Measurements from ENCODE around the gene DDX56.

Gene DDX56

DNA sequence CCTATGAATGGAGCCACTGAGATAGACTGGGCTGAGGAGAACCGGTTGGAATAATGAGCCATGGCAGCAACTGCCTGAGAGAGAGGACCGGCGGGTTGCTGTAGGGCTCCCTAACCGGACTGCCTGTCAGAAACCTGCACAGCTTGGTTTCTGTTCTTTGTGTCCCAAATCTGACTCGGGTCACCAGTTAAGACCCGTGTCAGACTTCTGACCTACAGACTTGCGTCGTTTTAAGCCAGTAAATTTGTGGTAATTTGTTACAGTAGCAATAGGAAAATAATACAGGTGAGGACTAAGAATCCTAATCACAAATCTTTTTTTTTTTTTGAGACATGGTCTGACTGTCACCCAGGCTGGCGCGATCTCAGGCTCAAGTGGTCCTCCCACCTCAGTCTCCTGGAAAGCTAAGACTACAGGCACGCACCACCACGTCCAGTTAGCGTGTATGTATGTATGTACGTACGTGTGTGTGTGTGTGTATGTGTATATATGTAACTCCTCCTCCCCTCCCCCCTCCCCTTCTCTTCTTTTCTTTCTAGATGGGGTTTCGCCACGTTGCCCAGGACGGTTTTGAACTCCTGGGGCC, 672 bp upstream of the DDX56 start:
- H3K4me1 ChIP-seq (ENCODE audit: control insufficient read depth in 1 of 2, insufficient read depth in 2 of 2, low read length in 2 of 2) = peaks cover 24 to 38% of the 10 kb centered on the region in 2 donors
- H3K36me3 ChIP-seq (ENCODE audit: control insufficient read depth in 1 of 2, insufficient read depth in 2 of 2, low read length in 2 of 2) = peaks cover 37 to 60% of the 10 kb centered on the region in 2 donors
- H3K9ac ChIP-seq (ENCODE audit: low read depth in 1 of 2, low read length in 2 of 2) = peak overlapping the region; percentile 89 to 92
- peak overlapping the region; percentile 80 for H3K27ac ChIP-seq (ENCODE audit: low read depth, low read length)
- H3K4me3 ChIP-seq (ENCODE audit: low read depth in 1 of 2, low read length in 2 of 2) = peak overlapping the region; percentile 95 to 99
- no peaks in the 10 kb centered on the region for H3K9me3 ChIP-seq (ENCODE audit: control insufficient read depth in 1 of 2, low read length in 2 of 2)
- no peaks in the 10 kb centered on the region for H3K27me3 ChIP-seq (ENCODE audit: control insufficient read depth in 1 of 2, insufficient read depth in 2 of 2, low read length in 2 of 2)

DNA sequence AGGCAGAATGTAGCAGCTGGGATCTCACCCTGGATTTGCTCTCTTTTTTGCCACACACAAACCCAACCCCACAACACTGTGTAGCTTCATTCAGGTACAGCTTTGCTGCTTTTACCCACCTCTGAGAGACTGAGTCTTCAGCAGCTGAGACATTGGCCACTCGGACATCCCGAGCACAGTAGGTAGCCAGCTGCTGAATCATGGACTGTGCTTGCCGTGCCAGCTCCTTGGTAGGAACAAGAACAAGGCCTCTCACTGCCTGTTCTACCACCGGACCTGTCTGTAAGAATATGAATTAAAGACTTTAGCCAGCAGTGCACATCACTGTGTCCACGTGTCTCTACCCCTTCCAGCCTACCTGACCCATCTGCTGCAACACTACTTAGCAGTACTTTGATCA, 937 bp downstream of the DDX56 start:
- peak overlapping the region; percentile 89 to 92 for H3K9ac ChIP-seq (ENCODE audit: low read depth in 1 of 2, low read length in 2 of 2)

DNA sequence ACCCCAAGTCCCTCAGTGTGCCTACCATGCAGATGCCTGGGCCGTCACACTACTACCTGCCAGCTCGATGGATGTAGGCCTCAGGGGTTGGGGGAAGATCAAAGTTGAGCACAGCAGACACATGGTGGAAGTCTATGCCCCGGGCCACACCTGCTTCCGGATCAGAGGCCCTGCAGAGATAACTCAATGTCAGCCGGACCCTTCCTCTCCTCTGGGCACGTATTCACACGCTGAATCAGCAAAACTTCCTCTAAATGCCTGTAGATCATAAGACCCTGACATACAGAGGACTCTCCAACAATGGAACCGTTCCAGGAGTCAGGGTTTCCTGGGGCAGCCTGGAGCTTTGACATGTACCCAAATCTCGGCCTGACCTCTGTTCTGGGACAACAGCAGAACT, 3.7 kb downstream of the DDX56 start:
- Histone ChIP-seq H3K27ac (ENCODE audit: low read depth, low read length) (no peak overlapping the region), H3K36me3 (ENCODE audit: control insufficient read depth in 1 of 2, insufficient read depth in 2 of 2, low read length in 2 of 2) (peaks cover 51 to 73% of the 10 kb centered on the region in 2 donors), H3K4me1 (ENCODE audit: control insufficient read depth in 1 of 2, insufficient read depth in 2 of 2, low read length in 2 of 2) (peaks cover 23 to 42% of the 10 kb centered on the region in 2 donors), H3K9ac (ENCODE audit: low read depth in 1 of 2, low read length in 2 of 2) (no peak overlapping the region), H3K9me3 (ENCODE audit: control insufficient read depth in 1 of 2, low read length in 2 of 2) (no peaks in the 10 kb centered on the region), H3K27me3 (ENCODE audit: control insufficient read depth in 1 of 2, insufficient read depth in 2 of 2, low read length in 2 of 2) (no peaks in the 10 kb centered on the region), H3K4me3 (ENCODE audit: low read depth in 1 of 2, low read length in 2 of 2) (no peak overlapping the region)

More for the DNA sequence above, 937 bp downstream of the DDX56 start:
- Histone ChIP-seq H3K27ac (ENCODE audit: low read depth, low read length) (no peak overlapping the region), H3K4me1 (ENCODE audit: control insufficient read depth in 1 of 2, insufficient read depth in 2 of 2, low read length in 2 of 2) (peaks cover 27 to 31% of the 10 kb centered on the region in 2 donors), H3K9me3 (ENCODE audit: control insufficient read depth in 1 of 2, low read length in 2 of 2) (no peaks in the 10 kb centered on the region), H3K36me3 (ENCODE audit: control insufficient read depth in 1 of 2, insufficient read depth in 2 of 2, low read length in 2 of 2) (peaks cover 47 to 61% of the 10 kb centered on the region in 2 donors), H3K4me3 (ENCODE audit: low read depth in 1 of 2, low read length in 2 of 2) (peak overlapping the region; percentile 95 to 99), H3K27me3 (ENCODE audit: control insufficient read depth in 1 of 2, insufficient read depth in 2 of 2, low read length in 2 of 2) (no peaks in the 10 kb centered on the region)

DNA sequence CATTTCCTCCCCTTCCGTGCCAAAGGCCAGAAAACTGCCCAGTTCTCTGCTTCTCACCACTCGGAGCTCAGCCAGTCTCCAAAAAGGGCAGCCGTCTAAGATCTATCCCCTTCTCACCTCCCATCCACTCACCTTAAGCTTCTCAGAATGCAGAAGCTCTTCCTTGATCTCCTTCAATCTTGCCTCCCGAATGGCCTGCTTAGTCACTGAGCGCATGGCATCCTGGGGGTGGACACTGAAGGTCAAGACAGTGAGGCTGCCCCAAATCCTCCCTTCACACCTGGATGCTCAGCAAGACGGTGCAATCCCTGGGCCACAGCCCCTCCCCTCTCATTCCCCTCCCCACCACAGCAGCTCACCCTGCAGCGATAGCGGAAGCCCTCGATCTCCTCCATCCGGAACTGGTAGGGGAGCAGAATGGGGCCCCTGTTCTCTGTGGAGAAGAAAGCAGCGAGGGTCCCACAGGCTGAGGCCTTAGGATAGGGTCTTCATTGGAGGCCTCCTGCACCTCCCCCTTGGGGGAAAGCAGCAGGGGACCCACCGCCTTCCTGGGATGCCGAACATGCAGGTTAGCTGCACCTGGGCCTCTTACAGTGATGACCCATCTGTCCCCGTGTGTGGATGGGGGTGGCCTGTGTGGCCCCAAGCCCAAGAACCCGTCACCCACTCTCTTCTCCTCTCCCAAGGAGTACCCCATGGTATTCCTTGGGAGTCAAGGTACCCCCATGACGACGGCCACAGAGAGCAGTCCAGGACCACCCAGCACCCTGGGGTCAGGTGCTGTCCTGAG, 4.7 kb downstream of the DDX56 start:
- no peak overlapping the region for H3K9ac ChIP-seq (ENCODE audit: low read depth in 1 of 2, low read length in 2 of 2)
- H3K27me3 ChIP-seq (ENCODE audit: control insufficient read depth in 1 of 2, insufficient read depth in 2 of 2, low read length in 2 of 2) = no peaks in the 10 kb centered on the region

DNA sequence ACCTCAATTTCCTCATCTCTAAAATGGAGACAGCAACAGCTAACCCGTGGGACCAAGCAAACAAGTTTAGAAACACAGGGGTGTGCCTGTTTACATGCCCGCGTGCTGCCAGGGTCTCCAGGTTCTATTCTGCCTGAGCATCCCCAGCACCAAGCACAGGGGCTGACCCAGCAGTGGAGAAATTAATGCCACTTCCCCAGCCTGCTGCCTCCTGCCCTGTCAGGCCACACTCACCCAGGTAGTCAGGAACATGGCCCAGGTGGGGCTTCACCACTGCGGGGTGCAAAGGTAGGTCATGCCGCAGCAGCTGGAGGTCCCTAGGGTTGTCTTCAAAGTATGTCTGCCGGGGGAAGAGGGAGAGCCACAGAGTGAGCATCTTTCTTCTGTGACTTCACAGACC, 5.8 kb downstream of the DDX56 start:
- H3K9ac ChIP-seq (ENCODE audit: low read depth in 1 of 2, low read length in 2 of 2) = no peak overlapping the region
- no peaks in the 10 kb centered on the region for H3K27me3 ChIP-seq (ENCODE audit: control insufficient read depth in 1 of 2, insufficient read depth in 2 of 2, low read length in 2 of 2)
- H3K4me3 ChIP-seq (ENCODE audit: low read depth in 1 of 2, low read length in 2 of 2) = no peak overlapping the region
- no peaks in the 10 kb centered on the region for H3K9me3 ChIP-seq (ENCODE audit: control insufficient read depth in 1 of 2, low read length in 2 of 2)
- H3K27ac ChIP-seq (ENCODE audit: low read depth, low read length) = no peak overlapping the region
- peaks cover 20 to 32% of the 10 kb centered on the region in 2 donors for H3K4me1 ChIP-seq (ENCODE audit: control insufficient read depth in 1 of 2, insufficient read depth in 2 of 2, low read length in 2 of 2)
- H3K36me3 ChIP-seq (ENCODE audit: control insufficient read depth in 1 of 2, insufficient read depth in 2 of 2, low read length in 2 of 2) = peaks cover 61 to 86% of the 10 kb centered on the region in 2 donors

More for the DNA sequence above, 4.7 kb downstream of the DDX56 start:
- H3K9me3 ChIP-seq (ENCODE audit: control insufficient read depth in 1 of 2, low read length in 2 of 2) = no peaks in the 10 kb centered on the region
- H3K4me3 ChIP-seq (ENCODE audit: low read depth in 1 of 2, low read length in 2 of 2) = no peak overlapping the region
- peaks cover 61 to 83% of the 10 kb centered on the region in 2 donors for H3K36me3 ChIP-seq (ENCODE audit: control insufficient read depth in 1 of 2, insufficient read depth in 2 of 2, low read length in 2 of 2)
- no peak overlapping the region for H3K27ac ChIP-seq (ENCODE audit: low read depth, low read length)
- peaks cover 16 to 34% of the 10 kb centered on the region in 2 donors for H3K4me1 ChIP-seq (ENCODE audit: control insufficient read depth in 1 of 2, insufficient read depth in 2 of 2, low read length in 2 of 2)

DNA sequence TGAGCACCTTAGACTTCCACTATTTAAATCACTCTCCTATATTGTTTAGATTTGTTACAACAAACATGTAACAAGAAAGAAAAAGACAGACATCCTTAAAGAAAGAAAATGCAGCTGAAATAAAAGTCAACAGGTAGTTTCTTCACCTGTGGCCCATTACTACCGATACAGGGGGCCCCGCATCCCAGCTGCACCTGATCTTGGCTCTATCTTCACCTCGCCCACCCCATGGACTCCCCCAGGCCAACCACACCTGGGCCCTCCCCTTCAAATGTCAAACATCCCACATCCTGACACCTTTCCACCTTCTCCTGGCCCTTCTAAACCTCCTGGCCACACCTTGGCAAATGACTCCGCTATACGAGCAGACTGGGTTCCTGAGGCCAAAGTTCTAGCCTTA, 7.0 kb downstream of the DDX56 start:
- Histone ChIP-seq H3K4me1 (ENCODE audit: control insufficient read depth in 1 of 2, insufficient read depth in 2 of 2, low read length in 2 of 2) (peaks cover 20 to 26% of the 10 kb centered on the region in 2 donors), H3K9me3 (ENCODE audit: control insufficient read depth in 1 of 2, low read length in 2 of 2) (no peaks in the 10 kb centered on the region), H3K4me3 (ENCODE audit: low read depth in 1 of 2, low read length in 2 of 2) (no peak overlapping the region), H3K27me3 (ENCODE audit: control insufficient read depth in 1 of 2, insufficient read depth in 2 of 2, low read length in 2 of 2) (no peaks in the 10 kb centered on the region), H3K27ac (ENCODE audit: low read depth, low read length) (no peak overlapping the region), H3K9ac (ENCODE audit: low read depth in 1 of 2, low read length in 2 of 2) (no peak overlapping the region), H3K36me3 (ENCODE audit: control insufficient read depth in 1 of 2, insufficient read depth in 2 of 2, low read length in 2 of 2) (peaks cover 54 to 74% of the 10 kb centered on the region in 2 donors)

DNA sequence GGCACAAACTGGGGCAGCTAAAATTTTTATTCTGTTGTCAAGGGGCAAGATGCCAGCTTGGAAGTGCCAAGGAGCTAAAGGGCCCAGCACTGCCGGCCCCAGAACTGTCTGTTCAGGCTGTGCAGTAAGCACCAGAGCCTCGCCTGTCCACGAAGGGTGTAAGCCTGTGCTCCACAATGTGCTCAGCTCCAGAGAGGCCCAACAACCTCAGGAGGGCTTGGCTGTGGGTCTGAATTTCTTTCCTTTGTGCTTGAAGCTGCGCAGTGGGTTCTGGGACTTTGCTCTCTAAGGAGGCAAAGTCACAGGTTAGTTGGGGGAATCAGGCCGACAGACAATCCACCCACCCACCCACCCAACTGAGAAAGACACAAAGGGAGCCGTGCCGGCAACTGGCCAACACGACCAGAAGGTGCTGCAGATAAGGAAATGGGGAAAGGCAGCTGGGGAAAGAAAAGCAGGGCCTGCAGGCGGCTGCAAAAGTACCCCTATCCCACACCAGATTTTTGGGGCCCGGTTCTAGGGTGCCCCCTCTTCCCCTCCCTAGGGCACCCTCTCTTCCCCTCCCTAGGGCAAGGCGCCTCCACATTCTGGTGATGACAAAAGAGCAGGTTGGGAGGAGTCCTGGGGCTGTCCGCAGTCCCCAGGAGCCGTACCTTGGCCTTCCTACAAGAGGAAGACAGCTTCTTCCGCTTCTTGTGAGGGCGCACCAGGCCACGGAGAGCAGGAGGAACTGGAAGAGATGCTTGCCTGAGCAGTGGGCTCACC, 7.7 kb downstream of the DDX56 start:
- H3K27ac ChIP-seq (ENCODE audit: low read depth, low read length) = no peak overlapping the region
- H3K4me3 ChIP-seq (ENCODE audit: low read depth in 1 of 2, low read length in 2 of 2) = no peak overlapping the region
- H3K36me3 ChIP-seq (ENCODE audit: control insufficient read depth in 1 of 2, insufficient read depth in 2 of 2, low read length in 2 of 2) = peaks cover 48 to 67% of the 10 kb centered on the region in 2 donors
- no peak overlapping the region for H3K9ac ChIP-seq (ENCODE audit: low read depth in 1 of 2, low read length in 2 of 2)
- peaks cover 26 to 31% of the 10 kb centered on the region in 2 donors for H3K4me1 ChIP-seq (ENCODE audit: control insufficient read depth in 1 of 2, insufficient read depth in 2 of 2, low read length in 2 of 2)
- H3K9me3 ChIP-seq (ENCODE audit: control insufficient read depth in 1 of 2, low read length in 2 of 2) = no peaks in the 10 kb centered on the region
- H3K27me3 ChIP-seq (ENCODE audit: control insufficient read depth in 1 of 2, insufficient read depth in 2 of 2, low read length in 2 of 2) = no peaks in the 10 kb centered on the region

DNA sequence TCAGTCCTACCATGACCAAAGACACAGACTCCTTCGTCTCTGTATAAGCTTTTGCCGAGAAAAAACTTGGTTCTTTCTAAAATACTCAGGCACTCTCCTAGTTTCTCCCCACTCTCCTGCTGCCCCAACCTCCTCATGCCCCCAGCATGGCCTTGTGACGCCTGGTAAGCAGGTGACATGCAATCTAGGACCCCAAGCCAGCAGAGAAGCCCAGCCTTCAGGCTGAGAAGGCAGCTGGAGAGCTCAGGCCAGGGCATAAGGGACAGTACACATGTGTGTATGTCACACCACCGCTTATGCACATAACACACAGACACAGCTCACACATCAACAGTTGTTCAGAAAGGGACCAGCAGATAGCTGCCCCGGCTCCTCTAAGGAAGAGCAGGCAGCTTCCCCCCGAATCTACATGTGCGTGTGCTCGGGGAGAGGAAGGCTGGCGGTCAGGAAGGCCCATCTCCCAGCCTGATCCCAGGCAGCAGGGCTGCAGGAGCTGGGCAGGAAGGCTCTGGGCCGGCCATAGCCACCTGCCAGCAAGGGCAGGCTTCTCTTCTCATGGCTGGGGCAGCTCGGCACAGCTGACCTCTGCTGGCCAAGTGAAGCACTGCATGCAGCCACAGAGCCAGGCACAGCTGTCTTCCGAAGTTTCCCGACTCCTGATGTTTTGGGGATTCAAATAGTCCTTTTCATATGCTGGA, 8.5 kb downstream of the DDX56 start:
- no peak overlapping the region for H3K4me3 ChIP-seq (ENCODE audit: low read depth in 1 of 2, low read length in 2 of 2)
- H3K27me3 ChIP-seq (ENCODE audit: control insufficient read depth in 1 of 2, insufficient read depth in 2 of 2, low read length in 2 of 2) = no peaks in the 10 kb centered on the region
- H3K9me3 ChIP-seq (ENCODE audit: control insufficient read depth in 1 of 2, low read length in 2 of 2) = no peaks in the 10 kb centered on the region
- H3K4me1 ChIP-seq (ENCODE audit: control insufficient read depth in 1 of 2, insufficient read depth in 2 of 2, low read length in 2 of 2) = peaks cover 26 to 31% of the 10 kb centered on the region in 2 donors
- no peak overlapping the region for H3K27ac ChIP-seq (ENCODE audit: low read depth, low read length)
- peak overlapping the region in 1 of 2 donors; percentile 26 for H3K9ac ChIP-seq (ENCODE audit: low read depth in 1 of 2, low read length in 2 of 2)
- H3K36me3 ChIP-seq (ENCODE audit: control insufficient read depth in 1 of 2, insufficient read depth in 2 of 2, low read length in 2 of 2) = peaks cover 42 to 59% of the 10 kb centered on the region in 2 donors

DNA sequence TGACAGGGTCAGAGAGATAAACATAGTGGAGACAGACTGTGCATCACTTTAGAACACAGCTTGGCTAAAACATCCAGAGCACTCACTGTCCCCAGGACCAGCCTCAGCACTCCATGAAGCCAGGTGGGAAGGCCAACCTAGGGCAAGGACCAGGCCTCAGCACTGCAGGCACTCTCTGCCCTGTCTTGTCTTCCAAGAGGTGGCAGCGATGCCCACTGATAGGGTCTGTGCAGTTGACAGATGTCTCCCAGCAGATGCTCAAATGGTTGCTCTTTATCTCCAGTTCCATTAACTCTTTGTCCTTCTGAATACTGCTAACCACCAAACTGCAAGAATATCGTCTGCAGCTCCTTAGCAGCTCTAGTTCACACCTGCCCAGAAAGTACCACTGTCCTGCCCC, 9.1 kb downstream of the DDX56 start:
- Histone ChIP-seq H3K36me3 (ENCODE audit: control insufficient read depth in 1 of 2, insufficient read depth in 2 of 2, low read length in 2 of 2) (peaks cover 36 to 53% of the 10 kb centered on the region in 2 donors), H3K27ac (ENCODE audit: low read depth, low read length) (no peak overlapping the region), H3K9ac (ENCODE audit: low read depth in 1 of 2, low read length in 2 of 2) (no peak overlapping the region), H3K4me3 (ENCODE audit: low read depth in 1 of 2, low read length in 2 of 2) (no peak overlapping the region), H3K27me3 (ENCODE audit: control insufficient read depth in 1 of 2, insufficient read depth in 2 of 2, low read length in 2 of 2) (no peaks in the 10 kb centered on the region), H3K4me1 (ENCODE audit: control insufficient read depth in 1 of 2, insufficient read depth in 2 of 2, low read length in 2 of 2) (peaks cover 26 to 31% of the 10 kb centered on the region in 2 donors), H3K9me3 (ENCODE audit: control insufficient read depth in 1 of 2, low read length in 2 of 2) (no peaks in the 10 kb centered on the region)

Measured in duodenal mucosa (tissue), 2 donors.